HG03097 (cell line): Measurements from ENCODE around the gene CNTN4.

Experiments used
- ATAC-seq: cut with Tn5 transposase; IDR thresholded peaks from one replicate; pipeline ENCODE4 v1.9.1; 2021; ENCODE audit not compliant: unreplicated experiment, low FRiP score

Gene CNTN4

DNA sequence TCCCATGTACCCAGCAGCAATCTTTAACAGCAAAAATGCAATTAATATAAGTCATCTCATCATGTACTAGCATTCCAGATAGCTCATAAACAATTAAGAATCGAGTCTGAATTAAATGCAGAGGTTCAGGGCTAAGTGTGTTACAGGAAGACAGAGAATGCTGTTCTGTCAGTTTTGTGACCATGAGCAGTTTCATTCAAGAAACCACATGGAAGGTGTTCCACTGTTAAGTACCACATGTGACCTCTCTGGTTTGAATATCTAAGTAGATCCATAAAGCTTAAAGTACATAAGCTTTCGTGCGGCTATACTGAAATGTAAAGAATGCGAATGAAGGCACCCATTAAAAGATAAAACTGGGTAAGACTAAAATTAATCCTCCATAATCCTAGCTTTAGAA is 739.2 kb downstream of the CNTN4 start:
- no peak for ATAC-seq

GRCh38 chr3:2838546-2839157 is 740.0 kb downstream of the CNTN4 start:
- no peak for ATAC-seq

- no peak for ATAC-seq
Measured at GRCh38 chr3:2839876-2840275, 741.2 kb downstream of the CNTN4 start.

GRCh38 chr3:2847062-2847841 is 748.6 kb downstream of the CNTN4 start:
- no peak for ATAC-seq

DNA sequence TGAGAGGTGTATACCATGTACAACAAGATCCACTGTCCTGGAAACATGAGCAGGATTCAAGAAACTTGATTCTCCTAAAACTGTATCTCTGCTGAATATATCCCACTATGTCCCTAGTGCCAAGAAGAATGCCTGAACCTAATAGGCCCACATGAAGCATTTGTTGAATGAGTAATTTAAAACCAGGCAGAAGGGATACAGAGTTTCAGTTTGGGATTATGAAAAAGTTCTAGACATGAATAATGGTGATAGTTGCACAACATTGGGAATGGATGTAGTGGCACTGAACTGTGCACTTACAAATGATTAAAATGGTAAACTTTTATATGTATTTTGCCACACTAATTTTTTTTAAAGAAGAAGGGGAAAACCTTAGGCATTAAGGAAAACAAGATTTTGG is 750.4 kb downstream of the CNTN4 start:
- no peak for ATAC-seq

DNA sequence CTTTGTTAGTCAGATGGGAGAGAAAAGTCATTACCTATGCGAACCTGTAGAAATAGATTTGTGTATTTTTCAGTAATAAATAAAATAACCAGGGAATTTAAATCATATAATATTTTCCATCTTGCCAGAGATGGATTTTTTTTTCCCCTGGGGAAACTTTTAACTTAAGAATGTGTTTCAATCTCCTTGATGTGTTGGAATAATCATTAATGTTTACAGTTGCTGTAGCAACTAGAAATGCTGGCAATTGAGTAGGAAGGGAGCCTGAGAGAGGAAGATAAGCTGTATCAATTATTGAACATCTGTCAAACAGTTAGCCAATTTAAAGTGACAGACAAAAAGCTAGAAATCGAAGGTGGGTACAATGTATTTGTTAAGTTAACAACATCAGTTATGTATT is 752.0 kb downstream of the CNTN4 start:
- ATAC-seq: no peak

- ATAC-seq: no peak
Measured at GRCh38 chr3:2851361-2851760, 752.7 kb downstream of the CNTN4 start.

DNA sequence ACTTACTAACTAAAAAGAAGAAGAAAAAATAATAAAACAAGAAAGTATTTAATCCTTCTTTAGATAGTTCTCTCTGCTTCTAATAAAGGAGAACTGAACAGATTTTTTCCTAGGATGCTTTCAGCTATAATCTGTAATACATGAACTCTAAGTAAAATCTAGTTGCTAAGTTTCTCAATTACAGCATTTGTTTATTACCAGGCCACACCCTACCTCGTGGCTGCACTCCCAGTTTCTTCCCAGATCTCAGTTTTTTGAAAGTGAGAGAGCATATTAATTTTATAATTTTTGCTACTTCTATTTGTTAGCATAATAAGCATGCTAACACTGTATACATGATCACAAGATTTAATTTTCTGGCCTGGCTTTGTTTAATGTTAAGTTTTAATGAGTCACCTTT is 753.2 kb downstream of the CNTN4 start:
- no peak for ATAC-seq

- ATAC-seq: no peak
Measured at GRCh38 chr3:2853651-2854050, 755.0 kb downstream of the CNTN4 start.

DNA sequence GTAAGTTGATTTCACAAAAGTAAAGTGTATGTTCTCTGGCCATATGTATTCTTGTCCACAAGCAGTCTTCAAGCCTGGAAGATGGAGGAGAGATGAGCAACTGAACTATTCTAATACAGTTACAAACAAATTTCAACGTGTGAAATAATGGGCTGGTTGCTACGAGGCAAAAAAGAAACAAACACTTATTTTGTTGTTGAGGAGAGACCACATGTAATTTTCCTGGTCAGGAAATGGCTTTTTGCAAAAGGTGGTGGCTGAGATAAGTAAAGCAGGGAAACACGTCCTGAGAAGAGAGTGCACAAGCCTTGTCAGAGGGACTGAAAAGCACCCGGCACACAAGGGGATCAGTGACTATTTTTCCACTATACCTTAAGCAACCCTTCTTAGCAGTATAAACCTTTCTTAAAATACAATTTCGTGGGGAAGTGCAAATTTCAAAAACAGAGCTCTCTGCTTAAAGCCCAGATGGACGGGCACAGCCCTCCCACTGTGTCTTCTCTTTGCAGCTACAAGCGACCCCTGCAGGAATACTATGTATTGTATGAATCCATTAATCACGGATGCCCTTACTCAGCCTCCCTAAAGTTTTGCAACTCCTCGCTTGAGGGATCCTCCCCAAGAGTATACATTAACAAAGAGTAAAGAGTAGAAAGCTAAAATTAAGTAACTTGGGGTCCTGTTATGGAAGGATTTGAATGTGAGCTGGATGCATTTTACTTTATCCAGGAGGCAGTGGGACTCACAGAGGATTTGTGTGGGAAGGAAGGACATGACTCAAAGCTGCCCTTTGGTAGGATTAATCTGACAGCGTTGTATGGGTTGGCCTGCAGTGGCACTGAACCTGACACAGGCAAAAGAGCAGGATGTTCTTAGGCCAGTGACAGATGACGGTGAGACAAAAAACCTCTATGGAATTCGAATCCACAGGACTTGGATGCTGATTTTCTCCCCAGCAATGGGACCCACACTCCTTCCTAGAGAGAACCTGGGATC is 757.8 kb downstream of the CNTN4 start:
- ATAC-seq: no peak

DNA sequence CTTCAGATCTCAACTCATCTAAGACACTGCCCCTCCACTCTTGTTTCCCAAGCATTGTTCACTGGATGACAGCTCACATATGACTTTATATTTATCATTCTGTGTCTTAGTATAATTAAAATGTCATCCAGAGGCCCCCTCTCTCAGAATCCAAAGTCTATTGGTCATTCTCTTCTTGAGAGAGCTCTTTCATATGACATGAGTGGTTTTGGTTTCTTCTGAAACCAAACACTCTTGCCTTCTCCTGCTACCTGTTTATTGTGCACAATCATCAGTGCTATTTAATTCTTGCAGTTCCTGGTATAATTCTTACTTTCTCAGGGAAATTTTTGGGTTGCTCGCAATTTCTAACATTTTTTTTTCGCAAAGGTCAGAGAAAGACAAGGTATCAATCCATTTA is 762.0 kb downstream of the CNTN4 start:
- ATAC-seq: no peak

DNA sequence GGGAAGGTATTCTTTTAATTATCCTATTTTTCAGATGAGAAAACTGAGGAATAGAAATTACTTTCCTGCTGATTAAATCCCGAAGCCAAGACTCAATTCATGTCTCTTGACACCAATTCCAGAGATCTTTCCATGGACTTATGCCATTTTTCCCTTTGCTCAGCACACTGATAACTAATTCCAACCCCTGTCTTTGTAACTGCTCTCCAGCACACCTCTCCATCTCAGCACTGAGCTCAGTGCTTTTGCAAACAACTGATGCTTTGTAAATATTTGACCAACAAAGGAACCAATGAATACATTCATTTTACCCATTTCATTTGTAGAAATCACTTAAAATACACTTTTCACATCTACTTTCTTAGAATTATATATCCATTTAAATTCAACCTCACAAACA is 762.5 kb downstream of the CNTN4 start:
- no peak for ATAC-seq

DNA sequence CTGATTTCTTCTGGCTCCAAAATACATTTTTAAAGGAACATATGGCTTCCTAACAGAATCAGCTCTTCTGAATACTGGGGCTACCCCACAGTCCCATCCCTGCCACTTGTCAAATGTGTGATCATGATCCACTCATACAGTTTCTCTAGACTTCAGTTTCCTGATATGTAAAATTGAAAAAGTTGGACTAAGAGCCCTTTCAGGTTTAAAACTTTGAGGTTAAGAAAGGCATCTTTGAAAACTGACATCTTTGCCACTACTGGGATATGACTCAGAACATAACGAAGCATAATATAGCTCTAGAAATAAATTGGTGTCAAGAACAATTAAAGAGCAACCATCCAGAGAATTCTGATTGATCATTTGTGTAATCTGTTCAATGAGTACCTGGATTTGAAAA is 763.3 kb downstream of the CNTN4 start:
- no peak for ATAC-seq

DNA sequence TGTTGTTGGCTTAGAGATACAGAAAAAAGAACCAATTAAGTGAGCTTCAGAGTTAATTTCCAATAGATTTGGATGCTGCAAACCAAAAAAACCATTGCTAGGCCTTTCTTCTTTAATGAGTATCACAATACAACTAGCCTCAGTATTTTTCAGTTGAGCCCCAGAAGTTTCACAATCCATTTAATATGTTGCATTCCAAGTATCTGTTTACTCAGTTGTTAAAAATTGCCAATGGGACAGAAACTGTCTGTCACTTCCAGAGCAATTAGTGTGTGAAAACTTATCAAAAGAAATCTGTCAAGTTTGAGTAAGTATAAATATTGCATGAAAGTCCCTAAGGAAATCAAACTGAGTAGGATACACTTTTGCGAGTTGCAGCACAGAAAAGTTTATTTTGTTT is 763.7 kb downstream of the CNTN4 start:
- no peak for ATAC-seq

DNA sequence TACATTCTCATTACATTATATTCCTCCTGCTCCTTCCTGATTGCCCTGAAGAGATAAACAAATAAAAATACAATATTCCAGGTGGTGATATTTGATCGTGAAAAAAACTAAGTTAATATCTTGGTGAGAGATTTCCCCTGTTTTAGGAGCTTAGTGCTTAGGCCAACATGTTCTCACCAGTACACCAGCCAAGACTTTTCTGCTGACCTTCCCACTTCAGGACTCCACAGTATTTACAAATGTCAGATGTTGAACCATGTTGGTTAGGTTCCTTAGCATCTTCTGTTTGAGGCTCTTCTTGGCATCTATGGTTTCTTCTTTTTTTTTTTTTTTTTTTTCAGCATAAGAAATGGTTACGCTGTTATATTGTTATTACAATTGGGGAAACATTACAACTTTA is 764.5 kb downstream of the CNTN4 start:
- no peak for ATAC-seq

DNA sequence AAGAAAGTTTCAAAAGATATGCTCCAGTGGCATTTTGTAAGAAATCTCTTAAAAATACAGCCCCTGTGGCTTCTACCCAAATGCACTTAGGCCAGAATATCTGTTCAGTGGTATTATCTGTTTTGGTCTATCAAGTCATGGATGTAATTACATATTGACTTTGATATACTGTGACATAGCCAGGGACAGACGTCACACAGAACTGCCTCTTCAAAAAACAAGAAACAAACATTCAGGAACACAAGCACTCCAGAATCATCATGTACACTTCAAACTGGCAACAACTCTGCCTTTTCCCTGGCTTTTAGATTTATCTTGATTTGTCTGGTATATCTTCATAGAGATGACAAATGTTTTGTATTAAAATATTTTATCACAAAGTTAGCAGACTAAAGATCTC is 771.2 kb downstream of the CNTN4 start:
- no peak for ATAC-seq

DNA sequence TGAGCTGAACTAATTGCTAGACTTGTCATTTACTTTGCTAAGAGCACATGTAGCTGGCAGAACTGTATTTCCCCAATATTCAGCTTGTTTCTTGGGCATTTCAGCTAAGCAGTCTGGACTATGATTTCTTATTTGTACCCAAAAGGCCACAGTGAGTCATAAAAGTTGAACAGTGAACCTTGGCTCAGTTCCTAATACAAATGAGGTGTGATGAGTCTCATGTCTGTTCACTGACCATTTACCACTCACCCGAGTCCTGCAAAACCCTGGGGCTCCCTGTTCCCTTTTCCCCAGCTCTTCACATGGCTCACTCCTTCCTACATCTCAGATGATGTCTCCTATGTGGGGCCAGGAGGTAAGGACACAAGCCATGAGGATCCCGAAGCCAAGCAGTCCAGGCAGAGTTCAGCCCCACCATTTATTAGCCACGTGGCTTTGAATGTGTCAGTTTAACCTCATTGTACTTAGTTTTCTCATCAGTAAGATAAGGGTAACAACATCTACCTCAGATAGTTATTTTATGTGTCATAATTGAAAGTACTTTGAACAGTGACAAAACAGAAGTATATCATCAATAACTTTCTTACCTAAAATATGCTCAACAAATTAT is 772.2 kb downstream of the CNTN4 start:
- no peak for ATAC-seq

DNA sequence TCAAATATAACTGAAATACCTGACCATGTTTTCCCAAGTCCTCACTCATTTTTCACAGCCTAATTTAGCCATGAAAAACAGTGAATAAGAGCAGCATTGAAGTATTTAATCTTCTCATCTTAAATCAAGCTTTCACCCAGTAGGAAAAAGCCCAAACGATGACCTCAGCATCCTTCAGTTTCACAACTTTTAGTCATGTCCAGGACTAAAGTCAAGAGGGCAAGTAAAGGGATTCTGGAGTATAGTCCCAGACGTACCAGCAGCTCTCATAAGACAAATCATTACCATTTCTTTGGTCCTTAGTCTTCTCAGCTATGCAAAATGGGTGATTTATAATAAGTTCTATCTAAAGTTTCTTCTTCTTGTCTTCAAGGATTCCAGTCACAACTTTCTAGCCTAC is 774.2 kb downstream of the CNTN4 start:
- no peak for ATAC-seq

DNA sequence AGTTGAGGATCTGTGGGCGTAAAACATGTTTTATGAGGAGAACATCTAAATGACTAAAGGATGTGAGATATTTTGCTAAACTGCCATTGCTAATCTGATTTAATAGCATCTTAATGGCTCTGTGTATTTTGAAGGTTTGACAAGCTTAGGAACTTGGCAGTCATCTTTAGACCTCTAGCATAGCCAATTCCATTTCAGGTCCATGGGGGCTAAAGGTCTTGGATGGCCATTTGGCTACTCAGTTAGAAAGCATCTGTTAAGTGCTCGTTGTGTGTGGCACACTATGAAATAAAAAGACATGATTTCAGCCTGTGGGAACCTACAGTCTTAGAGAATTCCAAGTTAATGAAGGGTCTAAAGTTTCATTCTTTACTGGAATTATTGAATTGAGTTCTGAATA is 775.3 kb downstream of the CNTN4 start:
- no peak for ATAC-seq

DNA sequence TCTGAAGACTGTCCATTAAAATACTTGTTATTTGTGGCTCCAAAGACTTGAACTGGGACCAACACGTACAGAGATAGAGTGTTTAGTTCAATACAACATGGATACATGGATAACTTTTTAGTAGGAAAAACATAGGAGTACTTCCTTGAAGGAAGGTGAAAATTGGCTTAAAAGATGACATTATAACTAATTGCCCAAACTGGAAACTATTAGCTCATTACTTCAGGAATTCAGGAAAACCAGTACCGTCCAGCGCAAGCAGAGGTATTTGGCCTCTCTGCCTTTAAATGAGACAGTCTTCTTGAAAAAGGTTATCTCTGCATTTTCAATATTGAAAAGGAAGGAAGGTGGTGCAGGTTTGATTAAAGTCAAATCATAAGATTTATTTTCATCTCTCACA is 777.0 kb downstream of the CNTN4 start:
- no peak for ATAC-seq

DNA sequence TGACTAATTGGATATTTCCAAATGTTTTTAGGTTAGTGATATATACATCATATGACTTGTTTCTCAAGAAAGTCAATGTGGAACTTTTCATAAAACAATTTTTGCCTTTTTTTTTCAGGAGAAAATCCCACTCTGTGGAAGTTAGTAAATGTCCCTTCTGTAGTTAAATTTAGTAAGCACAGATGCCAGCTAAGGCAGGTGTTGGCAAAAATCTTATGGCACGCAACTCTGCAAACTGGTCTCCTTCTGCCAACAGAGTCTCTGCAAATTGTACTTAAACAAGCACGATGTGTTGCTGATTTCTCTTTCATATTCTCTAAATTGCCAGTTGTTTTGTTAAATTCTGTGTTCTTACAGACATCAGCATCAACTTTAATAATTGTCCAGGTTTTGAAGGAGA is 777.7 kb downstream of the CNTN4 start:
- no peak for ATAC-seq
